Stimulated activated CD8-positive, alpha-beta memory T cell treated with anti-CD3 and anti-CD28 coated beads, Interleukin-7, amount 100 ng/mL, for 1 hour (primary cell): Measurements from ENCODE around the gene UBL5.
A peak's percentile ranks its signal among the peaks of the same experiment; 100 is the strongest.
"Not testable (repeated sequence)": the region's sequence is repeated elsewhere in the genome, so short reads cannot be mapped to it uniquely, and the experiment has no call there.

Source experiments
- DNase-seq, 2 donors: peaks; one replicate each; pipeline ENCODE4 v3.0.0-alpha.2; 2020; ENCODE audit warnings: low read depth in 2 of 2

UBL5 gene

DNA sequence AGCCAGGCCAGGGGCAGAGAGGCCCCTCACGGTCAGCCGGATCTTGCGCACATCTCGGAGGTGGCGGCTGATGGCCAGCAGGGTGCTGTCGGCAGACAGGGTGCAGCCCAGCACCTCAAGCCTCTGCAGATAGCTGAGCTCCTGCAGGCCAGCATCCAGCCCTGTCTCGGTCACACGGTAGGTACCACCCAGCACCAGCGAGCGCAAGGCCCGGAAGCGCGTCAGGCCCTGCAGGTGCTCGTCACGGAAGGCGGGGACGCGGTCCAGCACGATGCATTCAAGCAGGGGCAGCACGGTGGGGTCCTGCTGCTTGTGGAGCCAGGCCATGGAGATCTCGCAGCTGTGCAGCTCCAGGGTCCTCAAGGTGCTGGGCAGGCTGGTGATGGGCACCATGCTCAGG is 16.6 kb upstream of the UBL5 start:
- no peak for DNase-seq

- no peak for DNase-seq
Measured at GRCh38 chr19:9818175-9818733, 9.5 kb upstream of the UBL5 start.

GRCh38 chr19:9818734-9819595 is 8.8 kb upstream of the UBL5 start, which contains the start of gene FBXL12:
Gene FBXL12, minus strand, starts transcription at chr19:9819079. Its CDS starts 266 bp downstream, at chr19:9818813.
- DNase-seq = peak; percentile 100

DNA sequence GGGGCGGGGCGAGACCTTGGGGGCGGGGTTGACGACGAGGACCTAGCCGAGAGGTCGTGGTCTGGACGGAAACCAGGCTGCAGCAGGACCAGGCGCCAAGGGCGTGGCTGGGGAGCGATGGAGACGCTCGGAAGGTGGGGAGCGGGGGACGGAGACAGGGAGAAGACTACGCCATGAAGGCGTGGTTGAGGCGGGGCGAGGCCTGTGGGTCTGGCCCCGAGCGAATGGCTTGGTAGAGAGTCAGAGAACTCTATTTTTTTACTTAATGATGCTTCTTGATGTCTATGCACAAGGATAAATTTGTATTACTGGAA is 8.2 kb upstream of the UBL5 start:
- DNase-seq = no peak

DNA sequence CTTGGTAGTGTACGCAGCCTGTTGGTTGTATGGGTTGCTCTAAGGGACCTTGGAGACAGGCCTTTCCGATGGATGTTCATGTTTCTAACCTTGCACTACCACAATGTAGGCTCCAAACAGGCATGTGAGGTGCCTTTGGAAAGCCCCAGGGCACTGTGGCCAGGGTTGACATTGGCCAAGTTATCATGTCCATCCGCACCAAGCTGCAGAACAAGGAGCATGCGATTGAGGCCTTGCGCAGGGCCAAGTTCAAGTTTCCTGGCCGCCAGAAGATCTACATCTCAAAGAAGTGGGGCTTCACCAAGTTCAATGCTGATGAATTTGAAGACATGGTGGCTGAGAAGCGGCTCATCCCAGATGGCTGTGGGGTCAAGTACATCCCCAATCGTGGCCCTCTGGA is 7.7 kb upstream of the UBL5 start:
- not testable (repeated sequence) for DNase-seq

- DNase-seq = no peak
Measured at GRCh38 chr19:9823816-9824215, 3.9 kb upstream of the UBL5 start.

- DNase-seq = no peak
Measured at GRCh38 chr19:9828551-9829063, 889 bp downstream of the UBL5 start.

DNA sequence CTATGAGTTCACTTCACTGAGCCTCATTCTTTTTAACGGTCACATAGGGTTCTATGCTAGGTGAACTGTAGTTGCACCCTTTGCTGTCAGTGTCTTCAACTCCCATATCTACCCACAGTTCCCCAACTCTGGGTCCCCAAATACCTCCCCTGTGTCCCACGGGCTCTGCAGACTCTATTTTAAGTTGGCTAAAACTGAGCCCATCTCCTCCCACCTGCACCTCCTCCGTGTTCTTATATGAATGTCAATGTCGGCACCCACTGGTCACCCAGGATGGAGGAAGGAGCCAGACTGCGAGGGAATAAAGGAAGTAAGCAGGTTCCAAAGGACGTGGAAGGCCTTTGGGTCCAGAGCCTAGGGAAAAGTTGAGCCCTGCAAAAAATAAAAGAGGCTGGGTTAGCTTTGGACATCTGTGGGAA is 6.6 kb downstream of the UBL5 start:
- no peak for DNase-seq

DNA sequence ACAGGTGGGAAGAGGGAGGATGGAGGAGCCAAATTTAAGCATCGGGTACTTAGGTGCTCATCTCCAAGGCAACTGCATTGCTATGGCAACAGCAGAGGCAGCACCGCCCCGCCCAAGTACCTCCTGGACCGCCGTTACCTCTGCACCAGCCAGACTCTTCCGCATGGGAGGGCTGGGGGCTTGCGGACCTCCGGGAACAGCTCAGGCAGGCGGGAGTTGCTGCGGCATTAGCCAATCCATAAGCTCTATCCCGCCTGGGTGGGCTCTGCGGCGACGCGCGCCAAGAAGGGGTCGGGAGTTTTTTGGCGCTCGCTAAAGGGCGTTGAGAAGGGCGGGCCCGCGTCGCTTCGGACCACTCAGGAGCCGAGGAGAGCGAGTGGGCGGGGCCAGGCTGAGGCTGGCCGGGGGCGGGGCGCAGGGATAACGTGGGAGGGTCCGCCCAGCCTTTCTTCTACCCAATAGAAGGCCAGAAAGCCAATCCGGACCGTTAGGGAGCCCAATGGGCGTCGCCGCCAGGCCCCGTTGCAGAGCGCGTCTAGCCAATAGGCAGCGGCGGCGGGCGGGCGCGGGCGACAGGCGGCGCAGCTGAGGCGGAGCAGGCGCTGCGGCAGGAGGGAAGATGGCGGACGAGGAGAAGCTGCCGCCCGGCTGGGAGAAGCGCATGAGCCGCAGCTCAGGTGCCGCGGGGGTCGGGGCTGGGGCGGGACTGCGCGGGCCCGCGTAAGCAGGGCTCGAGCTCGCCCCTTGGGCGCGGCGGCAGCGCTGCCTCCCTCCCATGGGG is 7.2 kb downstream of the UBL5 start, which contains the start of gene PIN1:
Gene PIN1, plus strand, starts transcription at position 593 of the 781 bp plus-strand sequence. Its CDS starts 27 bp downstream, at position 620.
- peak; percentile 94 to 98 for DNase-seq

GRCh38 chr19:9835507-9835949 is 7.8 kb downstream of the UBL5 start:
- DNase-seq = no peak

DNA sequence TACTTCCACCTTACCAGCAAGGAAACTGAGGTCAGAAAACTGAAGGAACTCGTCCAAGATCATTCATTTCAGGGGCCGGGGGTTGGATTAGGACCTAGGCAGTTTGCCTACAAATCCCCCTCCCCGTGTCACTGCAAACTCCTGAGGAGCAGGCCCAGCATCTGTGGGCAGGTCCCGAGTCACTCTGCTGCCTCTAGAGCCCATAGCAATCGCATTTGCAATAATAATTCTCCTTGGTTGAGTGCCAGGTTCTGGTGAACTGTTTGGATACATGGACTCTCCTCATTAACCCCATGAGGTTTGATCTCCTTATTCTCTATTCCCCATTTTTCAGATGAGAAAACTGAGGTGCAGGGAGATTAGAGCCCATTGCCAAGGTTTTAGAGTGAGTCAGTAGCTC is 8.3 kb downstream of the UBL5 start:
- DNase-seq = no peak

DNA sequence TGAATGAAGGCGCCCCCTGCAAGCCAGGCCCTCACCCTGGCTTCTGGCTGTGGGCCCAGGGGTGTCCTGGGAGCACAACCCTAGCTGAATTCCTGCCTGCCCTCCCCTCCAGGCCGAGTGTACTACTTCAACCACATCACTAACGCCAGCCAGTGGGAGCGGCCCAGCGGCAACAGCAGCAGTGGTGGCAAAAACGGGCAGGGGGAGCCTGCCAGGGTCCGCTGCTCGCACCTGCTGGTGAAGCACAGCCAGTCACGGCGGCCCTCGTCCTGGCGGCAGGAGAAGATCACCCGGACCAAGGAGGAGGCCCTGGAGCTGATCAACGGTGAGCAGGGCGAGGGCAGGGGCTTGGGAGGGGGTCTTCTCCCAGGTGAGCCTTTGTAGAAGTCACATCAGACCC is 10.6 kb downstream of the UBL5 start:
- DNase-seq = no peak

DNA sequence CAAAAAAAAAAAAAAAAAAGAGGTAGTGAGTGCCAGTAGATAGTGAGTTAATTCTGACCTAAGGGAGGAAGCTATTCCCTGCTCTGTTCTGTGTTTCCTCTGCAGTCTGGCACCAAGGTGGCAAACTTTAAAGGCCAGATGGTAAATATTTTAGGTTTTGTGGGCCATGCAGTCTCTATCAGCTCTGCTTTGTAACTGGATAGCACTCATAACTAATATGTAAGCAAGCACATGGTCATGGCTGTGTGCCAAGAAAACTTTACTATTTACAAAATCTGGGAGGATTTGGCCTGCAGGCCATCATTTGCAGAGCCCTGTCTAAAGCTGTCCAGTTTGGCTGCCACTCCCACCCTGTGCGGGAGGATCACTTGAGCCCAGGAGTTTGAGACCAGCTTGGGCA is 11.7 kb downstream of the UBL5 start:
- DNase-seq = no peak

DNA sequence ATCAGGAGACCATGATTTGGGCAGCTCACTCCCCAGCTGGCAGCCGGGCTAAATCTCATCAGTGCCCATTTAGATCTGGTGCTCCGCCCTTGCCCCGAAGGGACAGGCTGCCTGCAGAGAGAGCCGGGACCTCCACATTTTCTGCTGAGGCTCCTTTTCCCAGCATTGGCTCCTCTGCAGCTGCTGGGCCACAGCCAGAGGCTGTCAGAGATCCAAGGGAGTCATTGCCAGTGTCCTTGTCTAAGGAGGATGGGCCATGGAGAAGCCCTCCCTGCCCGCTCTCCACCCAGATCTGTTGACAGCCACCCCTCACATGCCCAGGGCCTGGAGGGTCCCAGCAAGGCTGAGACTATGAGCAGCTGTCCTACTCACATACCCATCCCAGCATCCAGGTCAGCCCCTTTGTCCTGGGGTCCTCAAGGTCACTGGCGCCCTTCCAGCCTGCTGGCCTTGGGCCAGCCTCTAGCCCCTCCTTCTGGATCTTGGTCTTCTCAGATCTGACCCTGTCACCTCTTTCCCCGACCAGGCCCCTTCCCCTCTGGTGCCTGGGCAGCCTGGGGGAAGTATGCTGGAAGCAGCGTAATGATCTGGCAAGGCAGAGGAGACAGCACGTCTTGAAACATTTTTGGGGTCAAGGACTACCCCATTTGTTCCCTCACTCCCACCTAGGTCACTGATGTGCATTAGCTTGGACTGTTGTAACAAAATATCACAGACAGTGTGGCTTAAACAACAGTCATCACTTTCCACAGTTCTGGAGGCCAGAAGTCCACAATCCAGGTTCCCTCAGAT is 15.3 kb downstream of the UBL5 start:
- no peak for DNase-seq

DNA sequence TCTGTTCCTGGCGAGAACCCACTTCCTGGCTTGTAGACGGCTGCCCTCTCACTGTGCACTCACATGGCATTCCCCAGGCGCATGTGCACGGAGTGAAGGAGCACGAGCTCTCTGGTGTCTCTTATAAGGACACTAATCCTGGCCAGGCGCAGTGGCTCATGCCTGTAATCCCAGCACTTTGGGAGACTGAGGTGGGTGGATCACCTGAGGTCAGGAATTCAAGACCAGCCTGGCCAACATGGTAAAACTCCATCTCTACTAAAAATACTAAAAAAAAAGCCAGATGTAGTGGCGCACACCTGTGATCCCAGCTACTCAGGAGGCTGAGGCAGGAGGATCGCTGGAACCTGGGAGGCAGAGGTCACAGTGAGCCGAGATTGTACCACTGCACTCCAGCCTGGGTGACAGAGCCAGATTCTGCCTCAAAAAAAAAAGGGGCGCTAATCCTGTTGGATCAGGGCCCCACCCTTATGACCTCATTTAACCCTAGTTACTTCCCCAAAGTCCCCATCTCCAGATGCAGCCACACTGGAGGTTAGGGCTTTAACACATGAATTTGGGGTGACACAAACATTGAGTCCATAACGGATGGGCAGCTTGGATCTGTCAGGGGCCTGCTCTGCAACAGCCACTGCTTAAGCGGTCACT is 16.0 kb downstream of the UBL5 start:
- not testable (repeated sequence) for DNase-seq

DNA sequence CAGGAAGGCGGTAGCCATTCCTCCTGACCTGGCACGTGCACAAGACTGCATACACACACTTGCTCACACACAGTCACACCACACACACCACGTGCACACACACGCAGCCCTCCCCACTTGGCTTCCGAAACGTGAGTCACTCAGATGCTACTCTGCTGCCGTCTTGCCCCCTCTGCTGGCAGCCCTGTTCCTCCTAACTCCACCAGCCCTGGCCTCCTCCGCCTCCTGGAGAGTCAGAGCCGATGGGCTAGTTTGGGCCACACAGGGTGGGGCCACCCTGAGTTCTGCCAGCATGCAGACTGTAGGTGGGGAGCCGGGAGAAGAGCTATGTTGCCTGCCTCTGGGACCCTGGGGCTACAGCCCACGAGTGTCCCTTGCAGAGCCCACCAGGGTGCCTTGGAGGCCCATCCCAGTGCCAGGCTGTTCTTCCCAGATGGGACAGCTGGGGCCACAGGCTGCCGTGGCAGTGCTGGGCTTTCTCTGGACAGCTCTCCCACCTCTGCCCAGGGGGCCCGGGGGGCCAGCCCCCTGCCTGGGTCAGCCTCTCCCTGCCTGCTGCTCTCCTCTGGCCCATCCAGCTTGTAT is 19.5 kb downstream of the UBL5 start:
- no peak for DNase-seq

- DNase-seq = no peak
Measured at GRCh38 chr19:9848060-9848459, 20.3 kb downstream of the UBL5 start.

DNA sequence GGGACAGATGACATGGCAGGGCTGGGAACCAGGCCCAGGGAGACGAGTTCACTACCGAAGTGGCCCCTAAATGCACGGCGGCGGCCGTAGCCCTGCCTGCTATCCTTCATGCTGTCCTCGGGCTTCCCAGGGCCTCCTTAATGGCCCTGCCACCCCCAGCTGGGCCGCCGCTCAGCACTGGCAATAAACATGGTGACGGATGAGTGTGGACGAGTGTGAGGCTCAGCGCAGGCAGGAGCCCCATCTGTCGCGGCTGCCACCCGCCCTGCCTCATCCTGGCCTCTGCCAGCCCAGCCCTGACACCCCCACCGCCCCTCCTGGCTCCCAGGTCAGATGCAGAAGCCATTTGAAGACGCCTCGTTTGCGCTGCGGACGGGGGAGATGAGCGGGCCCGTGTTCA is 21.0 kb downstream of the UBL5 start:
- no peak for DNase-seq

GRCh38 chr19:9849791-9850190 is 22.1 kb downstream of the UBL5 start:
- no peak for DNase-seq

GRCh38 chr19:9850235-9850959 is 22.7 kb downstream of the UBL5 start:
- no peak for DNase-seq
